ENCODE results near the gene TMED5.
"Not testable (repeated sequence)": the region's sequence is repeated elsewhere in the genome, so short reads cannot be mapped to it uniquely, and the experiment has no call there.

The TMED5 gene

GRCh38 chr1:93179886-93180722 lies at the start of gene TMED5:
Gene TMED5 (minus strand): TSS chr1:93180413. CDS start chr1:93180242, 171 bp downstream.
- Histone ChIP-seq H3K9me3 (ENCODE audit: control insufficient read depth, insufficient read depth, low read length) (no peaks in the 10 kb centered on the region), H3K9ac (ENCODE audit: low read depth, low read length) (peak within 1 kb of the TSS; percentile 63), H3K4me1 (ENCODE audit: insufficient read depth, low read length) (no peaks in the 10 kb centered on the region), H3K36me3 (ENCODE audit: insufficient read depth, low read length) (no peaks in the 10 kb centered on the region)

DNA sequence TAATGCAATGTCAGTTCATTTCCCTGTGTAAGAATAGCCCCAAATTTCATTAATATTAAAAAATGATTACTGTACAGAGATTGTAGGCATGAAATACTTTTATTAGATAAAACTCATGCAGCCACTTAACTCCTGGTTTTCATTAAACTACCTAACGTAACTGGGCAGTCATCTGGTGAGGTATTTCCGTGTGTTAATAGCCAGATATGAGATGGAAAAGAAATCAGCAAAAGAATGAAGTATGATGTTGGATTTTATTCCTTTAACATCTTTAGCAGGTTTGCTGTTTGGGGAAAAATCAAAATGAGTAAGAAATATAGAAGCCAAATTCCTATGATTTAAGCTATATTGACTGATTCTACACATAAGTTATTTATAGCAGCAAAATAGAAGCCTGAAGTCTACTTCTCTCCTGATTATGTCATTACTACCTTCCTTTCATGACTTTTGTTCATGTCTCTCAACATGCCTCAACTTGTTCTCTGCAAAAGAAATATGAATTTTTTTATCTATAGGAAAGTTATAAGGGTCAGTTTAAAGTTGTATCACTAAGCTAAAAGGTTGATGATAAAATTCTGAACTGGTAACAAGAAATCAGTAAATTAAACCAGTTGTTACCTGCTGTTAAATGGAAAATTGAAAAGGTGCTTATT lies 42.9 kb upstream of the TMED5 start:
- no peaks in the 10 kb centered on the region for H3K9me3 ChIP-seq (ENCODE audit: control insufficient read depth, insufficient read depth, low read length)
- peaks cover 19% of the 10 kb centered on the region; the same call in 1 of the 2 replicates for H3K36me3 ChIP-seq (ENCODE audit: insufficient read depth, low read length)

DNA sequence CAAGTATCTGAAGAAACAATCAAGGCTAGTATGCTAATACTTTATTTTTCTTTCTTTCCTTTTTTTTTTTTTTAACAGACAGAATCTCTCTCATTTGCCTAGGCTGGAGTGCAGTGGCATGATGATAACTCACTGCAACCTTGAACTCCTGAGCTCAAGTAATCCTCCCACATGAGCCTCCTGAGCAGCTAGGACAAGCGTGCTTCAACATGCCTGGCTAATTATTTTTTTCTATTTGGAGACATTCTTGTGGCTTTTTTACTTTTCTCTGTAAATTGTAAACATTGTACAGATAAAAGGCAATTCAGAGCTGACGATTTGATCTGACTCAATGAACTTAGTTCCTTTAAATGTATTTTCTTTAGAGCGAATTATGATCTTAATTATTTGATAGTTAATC lies 41.7 kb upstream of the TMED5 start:
- no peaks in the 10 kb centered on the region for H3K9me3 ChIP-seq (ENCODE audit: control insufficient read depth, insufficient read depth, low read length)
- H3K9ac ChIP-seq (ENCODE audit: low read depth, low read length), result no peak overlapping the region
- no peaks in the 10 kb centered on the region for H3K4me1 ChIP-seq (ENCODE audit: insufficient read depth, low read length)
- H3K36me3 ChIP-seq (ENCODE audit: insufficient read depth, low read length), result peaks cover 21% of the 10 kb centered on the region

More for the DNA sequence above, 42.9 kb upstream of the TMED5 start:
- H3K4me1 ChIP-seq (ENCODE audit: insufficient read depth, low read length), result no peaks in the 10 kb centered on the region
- no peak overlapping the region for H3K9ac ChIP-seq (ENCODE audit: low read depth, low read length)

DNA sequence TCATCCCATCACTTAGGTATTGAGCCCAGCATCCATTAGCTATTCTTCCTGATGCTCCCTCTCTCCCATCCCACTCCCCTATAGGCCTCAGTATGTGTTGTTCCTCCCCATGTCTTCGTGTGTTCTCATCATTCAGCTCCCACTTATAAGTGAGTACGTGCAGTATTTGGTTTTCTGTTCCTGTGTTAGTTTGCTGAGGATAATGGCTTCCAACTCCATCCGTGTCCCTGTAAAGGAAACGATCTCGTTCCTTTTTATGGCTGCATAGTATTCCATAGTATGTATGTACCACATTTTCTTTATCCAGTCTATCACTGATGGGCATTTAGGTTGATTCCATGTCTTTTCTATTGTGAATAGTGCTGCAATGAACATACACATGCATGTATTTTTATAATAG lies 40.5 kb upstream of the TMED5 start:
- not testable (repeated sequence) for H3K9me3 ChIP-seq (ENCODE audit: control insufficient read depth, insufficient read depth, low read length); H3K4me1 ChIP-seq (ENCODE audit: insufficient read depth, low read length); H3K9ac ChIP-seq (ENCODE audit: low read depth, low read length)
- peaks cover 18% of the 10 kb centered on the region for H3K36me3 ChIP-seq (ENCODE audit: insufficient read depth, low read length)

DNA sequence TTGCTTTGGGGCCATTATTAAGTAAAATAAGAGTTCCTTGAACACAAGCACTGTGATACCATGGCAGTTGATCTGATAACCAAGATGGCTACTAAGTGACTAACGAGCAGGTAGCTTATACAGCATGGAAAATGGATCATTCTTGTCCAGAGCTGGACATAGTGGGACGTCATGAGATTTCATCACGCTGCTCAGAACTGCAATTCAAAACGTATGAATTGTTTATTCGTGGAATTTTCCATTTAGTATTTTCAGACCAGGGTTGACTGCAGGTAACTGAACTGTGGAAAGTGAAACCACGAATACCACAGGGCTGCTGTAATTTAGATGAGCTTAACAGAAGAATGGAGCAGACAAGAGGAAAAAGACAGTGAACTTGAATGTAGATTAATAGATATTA lies 39.2 kb upstream of the TMED5 start:
- H3K4me1 ChIP-seq (ENCODE audit: insufficient read depth, low read length), result no peaks in the 10 kb centered on the region
- H3K9me3 ChIP-seq (ENCODE audit: control insufficient read depth, insufficient read depth, low read length), result no peaks in the 10 kb centered on the region
- peaks cover 18% of the 10 kb centered on the region for H3K36me3 ChIP-seq (ENCODE audit: insufficient read depth, low read length)
- no peak overlapping the region for H3K9ac ChIP-seq (ENCODE audit: low read depth, low read length)

DNA sequence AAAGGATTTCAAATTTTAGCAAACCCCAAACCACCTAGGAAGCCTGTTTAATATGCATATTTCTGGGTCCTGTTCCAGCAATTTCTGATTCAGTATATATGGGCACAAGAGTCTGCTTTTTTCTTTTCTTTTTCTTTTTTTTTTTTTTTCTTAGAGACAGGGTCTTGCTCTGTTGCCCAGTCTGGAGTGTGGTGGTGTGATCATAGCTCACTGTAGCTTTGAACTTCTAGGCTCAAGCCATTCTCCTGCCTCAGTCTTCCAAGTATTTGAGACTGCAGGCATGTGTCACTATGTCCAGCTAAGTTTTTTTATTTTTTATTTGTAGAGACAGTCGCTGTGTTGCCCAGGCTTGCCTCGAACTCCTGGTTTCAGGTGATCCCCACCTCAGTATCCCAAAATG lies 35.1 kb upstream of the TMED5 start:
- Histone ChIP-seq H3K4me1 (ENCODE audit: insufficient read depth, low read length) (no peaks in the 10 kb centered on the region), H3K36me3 (ENCODE audit: insufficient read depth, low read length) (peaks cover 14% of the 10 kb centered on the region), H3K9me3 (ENCODE audit: control insufficient read depth, insufficient read depth, low read length) (no peaks in the 10 kb centered on the region), H3K9ac (ENCODE audit: low read depth, low read length) (no peak overlapping the region)

- H3K9ac ChIP-seq (ENCODE audit: low read depth, low read length), result no peak overlapping the region
- H3K36me3 ChIP-seq (ENCODE audit: insufficient read depth, low read length), result peaks cover 12% of the 10 kb centered on the region; the same call in 1 of the 2 replicates
- H3K4me1 ChIP-seq (ENCODE audit: insufficient read depth, low read length), result no peaks in the 10 kb centered on the region
- H3K9me3 ChIP-seq (ENCODE audit: control insufficient read depth, insufficient read depth, low read length), result no peaks in the 10 kb centered on the region
These were observed 27.0 kb upstream of the TMED5 start for GRCh38 chr1:93207211-93207610.

GRCh38 chr1:93206567-93206954 lies 26.3 kb upstream of the TMED5 start:
- H3K4me1 ChIP-seq (ENCODE audit: insufficient read depth, low read length), result no peaks in the 10 kb centered on the region
- peaks cover 13% of the 10 kb centered on the region; the same call in 1 of the 2 replicates for H3K36me3 ChIP-seq (ENCODE audit: insufficient read depth, low read length)
- H3K9ac ChIP-seq (ENCODE audit: low read depth, low read length), result no peak overlapping the region
- no peaks in the 10 kb centered on the region for H3K9me3 ChIP-seq (ENCODE audit: control insufficient read depth, insufficient read depth, low read length)

DNA sequence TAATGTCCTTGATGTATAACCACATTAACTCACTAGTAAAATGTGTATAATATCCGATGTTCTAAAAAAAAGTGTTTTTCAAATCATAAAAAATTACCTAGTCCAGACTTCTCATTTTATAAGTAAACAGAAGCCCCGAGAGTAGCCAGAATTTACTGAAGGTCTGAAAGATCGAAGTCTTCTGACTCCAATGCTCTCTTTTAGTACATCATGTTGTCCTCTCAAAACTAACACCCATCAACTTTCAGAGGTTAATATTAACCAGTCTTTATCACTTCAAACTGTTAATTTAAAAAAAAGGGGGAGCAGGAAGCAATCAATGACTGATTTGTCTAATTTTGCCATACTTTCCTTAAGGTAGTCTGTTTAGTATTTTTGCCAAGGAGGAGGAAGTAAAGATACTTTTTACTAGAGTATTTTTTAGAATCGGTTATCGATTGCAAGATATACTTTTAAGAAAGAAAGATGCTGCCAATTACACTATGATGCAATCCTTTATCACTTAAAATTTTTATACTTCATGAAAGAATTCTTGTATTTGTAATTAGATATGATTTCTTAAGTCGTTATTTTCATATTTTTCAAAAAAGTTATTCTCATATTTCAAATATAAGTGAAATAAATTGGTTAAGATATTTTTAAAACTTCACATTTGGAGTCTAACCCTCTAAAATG lies 25.8 kb upstream of the TMED5 start:
- Histone ChIP-seq H3K4me1 (ENCODE audit: insufficient read depth, low read length) (no peaks in the 10 kb centered on the region), H3K9ac (ENCODE audit: low read depth, low read length) (no peak overlapping the region), H3K9me3 (ENCODE audit: control insufficient read depth, insufficient read depth, low read length) (no peaks in the 10 kb centered on the region), H3K36me3 (ENCODE audit: insufficient read depth, low read length) (peaks cover 13% of the 10 kb centered on the region; the same call in 1 of the 2 replicates)

GRCh38 chr1:93200714-93201113 lies 20.5 kb upstream of the TMED5 start:
- Histone ChIP-seq H3K9ac (ENCODE audit: low read depth, low read length) (no peak overlapping the region), H3K4me1 (ENCODE audit: insufficient read depth, low read length) (no peaks in the 10 kb centered on the region), H3K9me3 (ENCODE audit: control insufficient read depth, insufficient read depth, low read length) (no peaks in the 10 kb centered on the region), H3K36me3 (ENCODE audit: insufficient read depth, low read length) (peaks cover 13% of the 10 kb centered on the region; the same call in 1 of the 2 replicates)

GRCh38 chr1:93200086-93200620 lies 19.9 kb upstream of the TMED5 start:
- H3K4me1 ChIP-seq (ENCODE audit: insufficient read depth, low read length), result no peaks in the 10 kb centered on the region
- no peaks in the 10 kb centered on the region; the same call in 1 of the 2 replicates for H3K9me3 ChIP-seq (ENCODE audit: control insufficient read depth, insufficient read depth, low read length)
- H3K36me3 ChIP-seq (ENCODE audit: insufficient read depth, low read length), result peaks cover 13% of the 10 kb centered on the region; the same call in 1 of the 2 replicates
- H3K9ac ChIP-seq (ENCODE audit: low read depth, low read length), result no peak overlapping the region

DNA sequence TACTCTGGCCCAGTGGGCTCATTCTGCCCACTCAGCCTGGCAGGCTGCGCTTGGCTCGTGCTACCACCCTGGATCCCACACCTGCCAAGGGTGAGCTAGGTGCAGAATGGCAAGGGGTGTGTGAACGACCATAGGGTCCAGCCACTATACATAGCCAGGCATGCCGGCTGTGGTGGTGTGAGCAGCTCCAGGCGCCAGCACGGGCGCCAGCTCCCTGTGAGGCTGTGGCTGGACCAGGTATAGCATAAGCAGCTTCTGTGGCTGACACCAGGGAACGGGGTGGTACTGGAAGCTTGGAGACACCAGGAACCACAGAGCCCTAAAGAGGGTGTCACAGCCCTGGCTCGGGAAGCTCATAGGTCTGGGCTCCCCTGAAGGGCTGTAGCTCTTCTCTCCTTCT lies 18.9 kb upstream of the TMED5 start:
- no peaks in the 10 kb centered on the region for H3K4me1 ChIP-seq (ENCODE audit: insufficient read depth, low read length)
- peaks cover 13% of the 10 kb centered on the region; the same call in 1 of the 2 replicates for H3K36me3 ChIP-seq (ENCODE audit: insufficient read depth, low read length)

GRCh38 chr1:93196591-93196990 lies 16.4 kb upstream of the TMED5 start:
- no peaks in the 10 kb centered on the region; the same call in 1 of the 2 replicates for H3K9me3 ChIP-seq (ENCODE audit: control insufficient read depth, insufficient read depth, low read length)
- no peaks in the 10 kb centered on the region for H3K4me1 ChIP-seq (ENCODE audit: insufficient read depth, low read length)
- H3K9ac ChIP-seq (ENCODE audit: low read depth, low read length), result no peak overlapping the region
- H3K36me3 ChIP-seq (ENCODE audit: insufficient read depth, low read length), result no peaks in the 10 kb centered on the region; the same call in 1 of the 2 replicates

More for the DNA sequence above, 18.9 kb upstream of the TMED5 start:
- Histone ChIP-seq H3K9ac (ENCODE audit: low read depth, low read length) (no peak overlapping the region), H3K9me3 (ENCODE audit: control insufficient read depth, insufficient read depth, low read length) (no peaks in the 10 kb centered on the region; the same call in 1 of the 2 replicates)
